ENCODE results near the gene TECR.
A peak's percentile ranks its signal among the peaks of the same experiment; 100 is the strongest.
"Not testable (repeated sequence)": the region's sequence is repeated elsewhere in the genome, so short reads cannot be mapped to it uniquely, and the experiment has no call there.

Gene TECR

GRCh38 chr19:14520543-14520942 is 8.9 kb upstream of the TECR start:
- no peak overlapping the region for H3K27ac ChIP-seq (ENCODE audit: low read depth, low read length)
- no peaks in the 10 kb centered on the region for H3K27me3 ChIP-seq (ENCODE audit: control insufficient read depth, insufficient read depth, low read length)
- no peak overlapping the region for H3K4me3 ChIP-seq (ENCODE audit: low read depth, low read length)
- no peaks in the 10 kb centered on the region for H3K9me3 ChIP-seq (ENCODE audit: control insufficient read depth, insufficient read depth, low read depth, low read length)
- H3K9ac ChIP-seq (ENCODE audit: low read length) = no peak overlapping the region
- peaks cover 20% of the 10 kb centered on the region for H3K4me1 ChIP-seq (ENCODE audit: control insufficient read depth, insufficient read depth, low read length)
- H3K36me3 ChIP-seq (ENCODE audit: control insufficient read depth, insufficient read depth, low read length) = peaks cover 12% of the 10 kb centered on the region

DNA sequence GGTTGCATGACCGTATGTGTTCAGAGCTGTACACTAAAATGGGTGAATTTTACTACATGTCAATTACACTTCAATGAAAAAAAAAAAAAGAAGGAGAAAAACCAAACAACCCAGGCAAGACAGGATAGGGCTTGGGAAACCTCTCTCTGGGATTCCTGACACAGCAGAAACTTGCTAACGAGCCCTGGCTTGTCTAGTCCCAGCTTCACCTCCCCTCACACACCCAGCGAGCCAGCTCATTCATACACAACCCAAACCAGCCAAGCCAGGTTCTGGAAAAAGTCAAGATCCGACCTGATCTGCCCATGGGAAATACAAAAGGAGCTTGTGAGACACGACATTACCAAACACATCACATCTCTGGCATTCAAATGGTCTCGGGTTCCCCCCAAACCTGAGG is 3.7 kb upstream of the TECR start:
- no peak overlapping the region for H3K9ac ChIP-seq (ENCODE audit: low read length)
- H3K27me3 ChIP-seq (ENCODE audit: control insufficient read depth, insufficient read depth, low read length) = no peaks in the 10 kb centered on the region
- peaks cover 10% of the 10 kb centered on the region; the same call in 1 of the 2 replicates for H3K4me1 ChIP-seq (ENCODE audit: control insufficient read depth, insufficient read depth, low read length)
- H3K36me3 ChIP-seq (ENCODE audit: control insufficient read depth, insufficient read depth, low read length) = no peaks in the 10 kb centered on the region
- H3K9me3 ChIP-seq (ENCODE audit: control insufficient read depth, insufficient read depth, low read depth, low read length) = no peaks in the 10 kb centered on the region
- H3K27ac ChIP-seq (ENCODE audit: low read depth, low read length) = no peak overlapping the region
- H3K4me3 ChIP-seq (ENCODE audit: low read depth, low read length) = no peak overlapping the region

DNA sequence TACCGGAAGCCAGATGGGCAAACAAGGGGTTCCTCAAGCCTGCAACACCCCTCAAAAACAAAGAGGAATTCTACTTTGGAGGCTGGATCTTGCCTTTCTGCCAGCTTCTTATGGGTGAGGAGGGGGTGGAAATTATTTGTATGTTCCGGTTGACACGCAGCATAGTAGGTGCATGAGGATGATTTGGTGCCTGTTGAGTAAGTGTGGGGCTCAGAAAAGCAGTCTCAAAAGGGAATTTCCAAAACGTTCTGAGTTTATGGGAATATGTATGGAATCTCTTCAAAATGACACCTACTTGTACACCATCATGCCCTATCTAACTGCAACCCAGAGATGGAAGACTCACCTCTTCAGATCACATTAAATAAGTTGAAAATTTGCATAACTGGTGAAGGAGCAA is 3.0 kb upstream of the TECR start:
- no peaks in the 10 kb centered on the region for H3K9me3 ChIP-seq (ENCODE audit: control insufficient read depth, insufficient read depth, low read depth, low read length)
- H3K27me3 ChIP-seq (ENCODE audit: control insufficient read depth, insufficient read depth, low read length) = no peaks in the 10 kb centered on the region
- no peaks in the 10 kb centered on the region for H3K36me3 ChIP-seq (ENCODE audit: control insufficient read depth, insufficient read depth, low read length)
- H3K9ac ChIP-seq (ENCODE audit: low read length) = no peak overlapping the region
- H3K4me3 ChIP-seq (ENCODE audit: low read depth, low read length) = no peak overlapping the region
- H3K4me1 ChIP-seq (ENCODE audit: control insufficient read depth, insufficient read depth, low read length) = peaks cover 10% of the 10 kb centered on the region; the same call in 1 of the 2 replicates
- H3K27ac ChIP-seq (ENCODE audit: low read depth, low read length) = no peak overlapping the region

- H3K4me3 ChIP-seq (ENCODE audit: low read depth, low read length) = peak overlapping the region; percentile 63
- H3K9me3 ChIP-seq (ENCODE audit: control insufficient read depth, insufficient read depth, low read depth, low read length) = no peaks in the 10 kb centered on the region
- H3K9ac ChIP-seq (ENCODE audit: low read length) = no peak overlapping the region
- no peak overlapping the region for H3K27ac ChIP-seq (ENCODE audit: low read depth, low read length)
- H3K27me3 ChIP-seq (ENCODE audit: control insufficient read depth, insufficient read depth, low read length) = no peaks in the 10 kb centered on the region
- peaks cover 10% of the 10 kb centered on the region; the same call in 1 of the 2 replicates for H3K4me1 ChIP-seq (ENCODE audit: control insufficient read depth, insufficient read depth, low read length)
- H3K36me3 ChIP-seq (ENCODE audit: control insufficient read depth, insufficient read depth, low read length) = peaks cover 4% of the 10 kb centered on the region; the same call in 1 of the 2 replicates
Measured at GRCh38 chr19:14528419-14529253, 758 bp upstream of the TECR start.

GRCh38 chr19:14530005-14530348 is 583 bp downstream of the TECR start:
- Histone ChIP-seq H3K9me3 (ENCODE audit: control insufficient read depth, insufficient read depth, low read depth, low read length) (no peaks in the 10 kb centered on the region), H3K4me3 (ENCODE audit: low read depth, low read length) (peak overlapping the region; percentile 90), H3K36me3 (ENCODE audit: control insufficient read depth, insufficient read depth, low read length) (peaks cover 8% of the 10 kb centered on the region), H3K27me3 (ENCODE audit: control insufficient read depth, insufficient read depth, low read length) (no peaks in the 10 kb centered on the region), H3K27ac (ENCODE audit: low read depth, low read length) (peak overlapping the region; percentile 46), H3K4me1 (ENCODE audit: control insufficient read depth, insufficient read depth, low read length) (peaks cover 10% of the 10 kb centered on the region; the same call in 1 of the 2 replicates), H3K9ac (ENCODE audit: low read length) (peak overlapping the region; percentile 89)

GRCh38 chr19:14530506-14530905 is 1.1 kb downstream of the TECR start:
- H3K4me3 ChIP-seq (ENCODE audit: low read depth, low read length) = peak overlapping the region; percentile 90
- peaks cover 8% of the 10 kb centered on the region for H3K36me3 ChIP-seq (ENCODE audit: control insufficient read depth, insufficient read depth, low read length)
- no peaks in the 10 kb centered on the region for H3K9me3 ChIP-seq (ENCODE audit: control insufficient read depth, insufficient read depth, low read depth, low read length)
- no peak overlapping the region for H3K27ac ChIP-seq (ENCODE audit: low read depth, low read length)
- H3K4me1 ChIP-seq (ENCODE audit: control insufficient read depth, insufficient read depth, low read length) = peaks cover 8% of the 10 kb centered on the region; the same call in 1 of the 2 replicates
- no peaks in the 10 kb centered on the region for H3K27me3 ChIP-seq (ENCODE audit: control insufficient read depth, insufficient read depth, low read length)
- no peak overlapping the region for H3K9ac ChIP-seq (ENCODE audit: low read length)

DNA sequence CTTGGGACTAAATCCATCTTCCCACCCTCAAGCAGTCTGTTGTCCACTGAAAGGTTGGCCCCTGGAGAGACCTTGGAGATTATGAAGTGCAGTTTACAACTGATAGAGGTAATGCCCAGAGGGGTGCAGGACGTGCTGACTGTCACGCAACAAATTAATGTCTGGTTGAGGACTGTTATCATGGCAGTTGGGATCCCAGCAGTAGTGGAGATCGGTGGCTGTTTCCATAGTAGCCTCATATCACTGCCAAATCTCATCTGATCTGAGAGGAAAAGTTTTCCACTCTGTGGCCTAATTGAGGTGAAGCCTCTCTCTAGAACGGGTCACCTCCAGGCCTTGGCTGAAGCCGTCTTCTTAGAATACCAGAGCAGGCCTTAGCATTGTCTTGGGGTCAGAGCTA is 4.1 kb downstream of the TECR start:
- H3K36me3 ChIP-seq (ENCODE audit: control insufficient read depth, insufficient read depth, low read length) = peaks cover 8% of the 10 kb centered on the region
- no peak overlapping the region for H3K9ac ChIP-seq (ENCODE audit: low read length)
- H3K9me3 ChIP-seq (ENCODE audit: control insufficient read depth, insufficient read depth, low read depth, low read length) = no peaks in the 10 kb centered on the region
- H3K4me3 ChIP-seq (ENCODE audit: low read depth, low read length) = no peak overlapping the region
- no peak overlapping the region for H3K27ac ChIP-seq (ENCODE audit: low read depth, low read length)
- H3K27me3 ChIP-seq (ENCODE audit: control insufficient read depth, insufficient read depth, low read length) = no peaks in the 10 kb centered on the region
- H3K4me1 ChIP-seq (ENCODE audit: control insufficient read depth, insufficient read depth, low read length) = peaks cover 8% of the 10 kb centered on the region; the same call in 1 of the 2 replicates

- Histone ChIP-seq H3K9me3 (ENCODE audit: control insufficient read depth, insufficient read depth, low read depth, low read length) (no peaks in the 10 kb centered on the region), H3K9ac (ENCODE audit: low read length) (no peak overlapping the region), H3K27me3 (ENCODE audit: control insufficient read depth, insufficient read depth, low read length) (no peaks in the 10 kb centered on the region), H3K4me3 (ENCODE audit: low read depth, low read length) (peak overlapping the region; percentile 51), H3K4me1 (ENCODE audit: control insufficient read depth, insufficient read depth, low read length) (peaks cover 8% of the 10 kb centered on the region; the same call in 1 of the 2 replicates), H3K27ac (ENCODE audit: low read depth, low read length) (no peak overlapping the region), H3K36me3 (ENCODE audit: control insufficient read depth, insufficient read depth, low read length) (peaks cover 6% of the 10 kb centered on the region)
Measured at GRCh38 chr19:14536926-14537692, 7.7 kb downstream of the TECR start.

GRCh38 chr19:14540741-14541525 is 11.5 kb downstream of the TECR start:
- Histone ChIP-seq H3K36me3 (ENCODE audit: control insufficient read depth, insufficient read depth, low read length) (no peaks in the 10 kb centered on the region), H3K27ac (ENCODE audit: low read depth, low read length) (no peak overlapping the region), H3K4me3 (ENCODE audit: low read depth, low read length) (no peak overlapping the region), H3K4me1 (ENCODE audit: control insufficient read depth, insufficient read depth, low read length) (peaks cover 13% of the 10 kb centered on the region; the same call in 1 of the 2 replicates), H3K27me3 (ENCODE audit: control insufficient read depth, insufficient read depth, low read length) (no peaks in the 10 kb centered on the region), H3K9me3 (ENCODE audit: control insufficient read depth, insufficient read depth, low read depth, low read length) (no peaks in the 10 kb centered on the region), H3K9ac (ENCODE audit: low read length) (no peak overlapping the region)

- not testable (repeated sequence) for H3K27ac ChIP-seq (ENCODE audit: low read depth, low read length); H3K9ac ChIP-seq (ENCODE audit: low read length); H3K4me3 ChIP-seq (ENCODE audit: low read depth, low read length); H3K4me1 ChIP-seq (ENCODE audit: control insufficient read depth, insufficient read depth, low read length); H3K27me3 ChIP-seq (ENCODE audit: control insufficient read depth, insufficient read depth, low read length); H3K9me3 ChIP-seq (ENCODE audit: control insufficient read depth, insufficient read depth, low read depth, low read length); H3K36me3 ChIP-seq (ENCODE audit: control insufficient read depth, insufficient read depth, low read length)
Measured at GRCh38 chr19:14541979-14542378, 12.6 kb downstream of the TECR start.

All from HUES6 (cell line).